K562 (cell line): ENCODE measurements around the gene GPR68. TPM values are rescaled to one million over a fixed set of nuclear protein-coding genes. Genes with fewer than 3 reads are reported as not detected.

Source experiments
- AFF1 ChIP-seq, 2 experiments: fragments of 450-650 bp; IDR thresholded peaks; 2 replicates each; pipeline ENCODE4 v1.6.1; 2018; ENCODE audit warnings: mild to moderate bottlenecking in 2 of 2, low read depth in 1 of 2; ENCODE audit not compliant: partially characterized antibody in 2 of 2
- CAMTA2 ChIP-seq: fragments of 250-450 bp; sonication (Bioruptor Pico); conservative IDR thresholded peaks from 2 replicates; pipeline ENCODE4 v1.5.1; 2022
- CBFA2T2 ChIP-seq: fragments of 450-650 bp; conservative IDR thresholded peaks from 2 replicates; pipeline ENCODE4 v1.6.1; 2017; ENCODE audit warnings: mild to moderate bottlenecking
- CBX8 ChIP-seq: fragments of 200-600 bp; sonication (generic); IDR thresholded peaks from 2 replicates; pipeline ENCODE4 v1.6.1; 2012; ENCODE audit warnings: borderline replicate concordance, mixed run types, low read depth, mild to moderate bottlenecking, moderate library complexity, mixed read lengths, low read length, control low read depth, inconsistent platforms; ENCODE audit not compliant: poor library complexity, severe bottlenecking; ENCODE audit errors: extremely low read depth
- DPF2 ChIP-seq: fragments of 450-650 bp; IDR thresholded peaks from 2 replicates; pipeline ENCODE4 v1.6.1; 2016
- ETS2 ChIP-seq: IDR thresholded peaks from 2 replicates; pipeline ENCODE4 v1.6.1; 2016; ENCODE audit warnings: borderline replicate concordance, missing genetic modification characterization, mild to moderate bottlenecking, moderate library complexity, missing compliant biosample characterization; ENCODE audit not compliant: poor library complexity, severe bottlenecking
- FIP1L1 ChIP-seq: fragments of 200-400 bp; formaldehyde crosslinking; IDR thresholded peaks from 2 replicates; pipeline ENCODE4 v1.6.1; 2018; ENCODE audit warnings: mild to moderate bottlenecking, low read depth, low read length; ENCODE audit not compliant: poor library complexity, severe bottlenecking
- FOXO4 ChIP-seq: fragments of 450-650 bp; formaldehyde crosslinking; IDR thresholded peaks from 2 replicates; pipeline ENCODE4 v1.4.0; 2020; ENCODE audit warnings: mild to moderate bottlenecking, moderate library complexity
- HNRNPLL ChIP-seq: fragments of 200-400 bp; formaldehyde crosslinking; IDR thresholded peaks from 2 replicates; pipeline ENCODE4 v1.6.1; 2017; ENCODE audit warnings: low read length, low read depth, mild to moderate bottlenecking; ENCODE audit not compliant: poor library complexity, severe bottlenecking
- NR2F6 ChIP-seq: fragments of 450-650 bp; formaldehyde crosslinking; IDR thresholded peaks from 2 replicates; pipeline ENCODE4 v1.4.0; 2020; ENCODE audit warnings: mild to moderate bottlenecking
- PTRF ChIP-seq: fragments of 450-650 bp; IDR thresholded peaks from 2 replicates; pipeline ENCODE4 v1.6.1; 2016; ENCODE audit warnings: mild to moderate bottlenecking, missing genetic modification characterization, missing compliant biosample characterization
- PURB ChIP-seq: sonication (generic); formaldehyde crosslinking; IDR thresholded peaks from 2 replicates; pipeline ENCODE4 v1.9.0; 2021; ENCODE audit warnings: low read depth, mild to moderate bottlenecking, missing genetic modification reagents
- RAD51 ChIP-seq: fragments of 450-650 bp; IDR thresholded peaks from 2 replicates; pipeline ENCODE4 v1.7.1; 2016; ENCODE audit warnings: low read depth, mild to moderate bottlenecking, borderline replicate concordance
- SPI1 ChIP-seq: IDR thresholded peaks from 2 replicates; pipeline ENCODE4 v1.6.1; 2011; ENCODE audit warnings: low read depth, low read length, control low read depth, borderline replicate concordance
- TCF3 ChIP-seq: sonication (generic); formaldehyde crosslinking; IDR thresholded peaks from 2 replicates; pipeline ENCODE4 v1.4.0; 2020; ENCODE audit warnings: mild to moderate bottlenecking, missing genetic modification reagents
- TCF7 ChIP-seq: sonication (generic); IDR thresholded peaks from 2 replicates; pipeline ENCODE4 v1.6.1; 2016; ENCODE audit warnings: antibody characterized with exemption, borderline replicate concordance
- TCF7L2 ChIP-seq: fragments of 150-350 bp; IDR thresholded peaks from 2 replicates; pipeline ENCODE4 v1.6.1; 2016; ENCODE audit warnings: low read depth, mild to moderate bottlenecking, low read length, moderate library complexity
- ZNF134 ChIP-seq: fragments of 250-450 bp; sonication (Bioruptor Pico); conservative IDR thresholded peaks from 2 replicates; pipeline ENCODE4 v1.4.0; 2020
- ZNF316 ChIP-seq: fragments of 450-650 bp; IDR thresholded peaks from 2 replicates; pipeline ENCODE4 v1.6.1; 2016
- polyA plus RNA-seq, 8 experiments: library from polyadenylated mRNA; depleted of rRNA in 4 of 8; stranded (reverse) in 5 of 8; unstranded in 3 of 8; fragments of >200 nt; fragmentation: Nextera tagmentation in 2 of 8; fragmentation: Illumina TruSeq in 1 of 8; extraction: Ambion mirVana in 2 of 8; extraction: Trizol in 1 of 8; gene quantifications; 2 replicates each; pipeline versions ENCODE4 v1.2.1 to v1.2.3, GENCODE V29; 2011 to 2014; ENCODE audit warnings: inconsistent platforms in 1 of 8, missing spikeins in 1 of 8
- total RNA-seq, 7 experiments: library from RNA; depleted of rRNA in 6 of 7; stranded (reverse); fragments of >200 nt in 6 of 7; fragmentation: Illumina TruSeq in 2 of 7; extraction: Trizol in 2 of 7; gene quantifications; 2 replicates each; pipeline versions ENCODE4 v1.2.1 to v1.2.3, GENCODE V29; 2011 to 2021; ENCODE audit warnings: low replicate concordance in 1 of 7
- TF ChIP-seq, protein P1 (sequence below): fragments of 250-450 bp; sonication (Bioruptor Pico); IDR thresholded peaks from 2 replicates; pipeline ENCODE4 v1.4.0; 2020
- TF ChIP-seq, protein P2 (sequence below): fragments of 250-450 bp; sonication (Bioruptor Pico); IDR thresholded peaks from 2 replicates; pipeline ENCODE4 v1.5.1; 2021; ENCODE audit warnings: mild to moderate bottlenecking

GPR68 gene
- total and polyA plus RNA-seq, 9 of the 15 experiments (the other 6 are each of a cell fraction or from before 2014, with no cell fraction given), result 0.41 to 9.4 (median 3.7) TPM

GRCh38 chr14:91267965-91268437, 23.5 kb upstream of the GPR68 start (continued):
- no peak for TF ChIP-seq CBX8
- TF ChIP-seq ZNF134 (CRISPR knock-in tag), result peak; percentile 90
- no peak for TF ChIP-seq FIP1L1
- TF ChIP-seq PTRF (tag), result peak; percentile 94
- no peak for TF ChIP-seq TCF7
- TF ChIP-seq CAMTA2, result no peak
- TF ChIP-seq AFF1 (IDR thresholded peaks at IDR 0.05; ENCODE audit: low read depth in 1 of 2, partially characterized antibody in 2 of 2), result peak; percentile 3 to 40
- no peak for TF ChIP-seq PURB
- no peak for TF ChIP-seq ZNF316
- TF ChIP-seq RAD51, result no peak
- peak; percentile 91 for TF ChIP-seq DPF2
- peak; percentile 84 for TF ChIP-seq ETS2 (tag)
- TF ChIP-seq NR2F6 (CRISPR knock-in tag), result peak; percentile 83; the same call in 1 of the 2 replicates
- no peak for TF ChIP-seq HNRNPLL
- peak; percentile 82; the same call in 1 of the 2 replicates for TF ChIP-seq FOXO4 (CRISPR knock-in tag)
- TF ChIP-seq, protein P1, sequence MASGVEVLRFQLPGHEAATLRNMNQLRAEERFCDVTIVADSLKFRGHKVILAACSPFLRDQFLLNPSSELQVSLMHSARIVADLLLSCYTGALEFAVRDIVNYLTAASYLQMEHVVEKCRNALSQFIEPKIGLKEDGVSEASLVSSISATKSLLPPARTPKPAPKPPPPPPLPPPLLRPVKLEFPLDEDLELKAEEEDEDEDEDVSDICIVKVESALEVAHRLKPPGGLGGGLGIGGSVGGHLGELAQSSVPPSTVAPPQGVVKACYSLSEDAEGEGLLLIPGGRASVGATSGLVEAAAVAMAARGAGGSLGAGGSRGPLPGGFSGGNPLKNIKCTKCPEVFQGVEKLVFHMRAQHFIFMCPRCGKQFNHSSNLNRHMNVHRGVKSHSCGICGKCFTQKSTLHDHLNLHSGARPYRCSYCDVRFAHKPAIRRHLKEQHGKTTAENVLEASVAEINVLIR (CRISPR knock-in tag), result peak; percentile 89
- peak; percentile 89 for TF ChIP-seq CBFA2T2
- no peak for TF ChIP-seq SPI1
- TF ChIP-seq, protein P2, sequence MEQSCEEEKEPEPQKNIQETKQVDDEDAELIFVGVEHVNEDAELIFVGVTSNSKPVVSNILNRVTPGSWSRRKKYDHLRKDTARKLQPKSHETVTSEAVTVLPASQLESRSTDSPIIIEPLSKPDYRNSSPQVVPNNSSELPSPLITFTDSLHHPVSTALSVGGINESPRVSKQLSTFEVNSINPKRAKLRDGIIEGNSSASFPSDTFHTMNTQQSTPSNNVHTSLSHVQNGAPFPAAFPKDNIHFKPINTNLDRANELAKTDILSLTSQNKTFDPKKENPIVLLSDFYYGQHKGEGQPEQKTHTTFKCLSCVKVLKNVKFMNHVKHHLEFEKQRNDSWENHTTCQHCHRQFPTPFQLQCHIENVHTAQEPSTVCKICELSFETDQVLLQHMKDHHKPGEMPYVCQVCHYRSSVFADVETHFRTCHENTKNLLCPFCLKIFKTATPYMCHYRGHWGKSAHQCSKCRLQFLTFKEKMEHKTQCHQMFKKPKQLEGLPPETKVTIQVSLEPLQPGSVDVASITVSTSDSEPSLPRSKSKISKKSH, result peak; percentile 69; the same call in 1 of the 2 replicates
- TF ChIP-seq TCF7L2, result no peak
- peak; percentile 93 for TF ChIP-seq TCF3 (CRISPR knock-in tag)
